Measurements from ENCODE around the gene CCDC90B. TPM values are rescaled to one million over a fixed set of nuclear protein-coding genes. Genes with fewer than 3 reads are reported as not detected.
A peak's percentile ranks its signal among the peaks of the same experiment; 100 is the strongest.

CCDC90B gene
- total RNA-seq, 1 donor from 2014 or later: 68.1 TPM

DNA sequence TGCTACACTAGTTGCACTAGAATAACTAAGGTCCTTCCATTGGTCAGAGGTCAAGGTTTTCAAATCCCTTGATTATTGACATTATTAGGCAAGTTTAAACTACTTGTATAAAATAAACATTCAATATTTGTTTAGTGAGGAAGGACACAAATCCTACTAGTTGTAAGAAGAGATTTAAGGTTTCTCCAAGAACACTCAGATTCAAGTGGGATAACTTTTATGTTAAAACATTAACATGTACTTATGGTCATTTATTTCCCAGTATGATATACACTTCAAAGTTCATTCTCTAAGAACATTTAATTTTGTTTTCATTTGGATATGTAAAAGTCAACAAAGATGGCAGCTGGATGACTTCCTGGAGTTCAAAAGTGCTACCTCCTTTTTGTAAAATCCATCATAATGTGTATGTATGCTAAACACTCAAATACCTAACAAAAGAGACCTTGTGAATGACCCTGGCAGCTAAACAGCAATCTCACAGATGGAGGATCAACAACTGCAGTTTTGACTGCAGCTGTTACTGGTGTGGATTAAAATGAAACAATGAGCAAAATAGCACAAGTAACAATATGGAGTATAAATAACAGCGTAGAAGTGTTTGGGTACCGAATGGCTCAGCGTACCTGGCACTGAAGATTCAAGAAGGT is 1.5 kb downstream of the CCDC90B start:
- peak overlapping the region; percentile 94 for H3K4me3 ChIP-seq (ENCODE audit: low read depth, low read length)
- no peaks in the 10 kb centered on the region for H3K27me3 ChIP-seq (ENCODE audit: control insufficient read depth, insufficient read depth, low read length)
- TF ChIP-seq, protein P1, sequence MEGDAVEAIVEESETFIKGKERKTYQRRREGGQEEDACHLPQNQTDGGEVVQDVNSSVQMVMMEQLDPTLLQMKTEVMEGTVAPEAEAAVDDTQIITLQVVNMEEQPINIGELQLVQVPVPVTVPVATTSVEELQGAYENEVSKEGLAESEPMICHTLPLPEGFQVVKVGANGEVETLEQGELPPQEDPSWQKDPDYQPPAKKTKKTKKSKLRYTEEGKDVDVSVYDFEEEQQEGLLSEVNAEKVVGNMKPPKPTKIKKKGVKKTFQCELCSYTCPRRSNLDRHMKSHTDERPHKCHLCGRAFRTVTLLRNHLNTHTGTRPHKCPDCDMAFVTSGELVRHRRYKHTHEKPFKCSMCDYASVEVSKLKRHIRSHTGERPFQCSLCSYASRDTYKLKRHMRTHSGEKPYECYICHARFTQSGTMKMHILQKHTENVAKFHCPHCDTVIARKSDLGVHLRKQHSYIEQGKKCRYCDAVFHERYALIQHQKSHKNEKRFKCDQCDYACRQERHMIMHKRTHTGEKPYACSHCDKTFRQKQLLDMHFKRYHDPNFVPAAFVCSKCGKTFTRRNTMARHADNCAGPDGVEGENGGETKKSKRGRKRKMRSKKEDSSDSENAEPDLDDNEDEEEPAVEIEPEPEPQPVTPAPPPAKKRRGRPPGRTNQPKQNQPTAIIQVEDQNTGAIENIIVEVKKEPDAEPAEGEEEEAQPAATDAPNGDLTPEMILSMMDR (IDR thresholded peaks at IDR 0.05; ENCODE audit: insufficient read depth, low read length, poor library complexity, severe bottlenecking): no peak
- H3K36me3 ChIP-seq (ENCODE audit: control insufficient read depth, insufficient read depth, low read length): no peaks in the 10 kb centered on the region
- DNase-seq (ENCODE audit: low read depth): no peak

DNA sequence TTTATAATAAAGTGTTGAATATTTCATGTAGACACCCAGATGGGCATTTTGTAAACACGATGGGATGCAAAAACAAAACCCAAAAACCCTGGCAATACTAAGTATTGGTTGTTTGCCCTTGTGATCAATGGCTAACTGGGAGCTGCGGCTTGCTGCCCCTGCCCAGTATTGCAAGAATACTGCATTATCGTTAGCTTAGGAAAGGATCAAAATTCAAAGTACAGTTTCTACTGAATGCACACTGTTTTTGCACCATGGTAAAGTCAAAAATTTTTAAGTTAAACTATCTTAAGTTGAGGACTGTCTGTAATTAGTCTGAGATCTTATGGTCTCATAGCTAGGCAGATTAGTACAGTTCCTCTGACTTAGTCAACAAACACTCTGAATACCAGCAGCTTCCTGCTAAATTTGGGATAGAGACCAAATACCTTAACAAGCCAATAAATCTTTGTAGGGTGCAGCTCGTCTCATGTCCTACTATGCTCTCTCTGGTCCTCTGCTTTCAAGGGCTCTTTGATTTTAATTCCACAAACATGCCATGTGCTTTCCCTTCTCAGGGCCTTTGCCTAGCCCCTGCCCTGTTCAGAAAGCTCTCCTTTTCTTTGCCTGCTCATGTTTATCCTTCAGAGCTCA is 4.0 kb downstream of the CCDC90B start:
- no peaks in the 10 kb centered on the region for H3K27me3 ChIP-seq (ENCODE audit: control insufficient read depth, insufficient read depth, low read length)
- H3K4me3 ChIP-seq (ENCODE audit: low read depth, low read length): no peak overlapping the region
- TF ChIP-seq, protein P1 (IDR thresholded peaks at IDR 0.05; ENCODE audit: insufficient read depth, low read length, poor library complexity, severe bottlenecking): no peak
- no peak for DNase-seq (ENCODE audit: low read depth)
- no peaks in the 10 kb centered on the region for H3K36me3 ChIP-seq (ENCODE audit: control insufficient read depth, insufficient read depth, low read length)

DNA sequence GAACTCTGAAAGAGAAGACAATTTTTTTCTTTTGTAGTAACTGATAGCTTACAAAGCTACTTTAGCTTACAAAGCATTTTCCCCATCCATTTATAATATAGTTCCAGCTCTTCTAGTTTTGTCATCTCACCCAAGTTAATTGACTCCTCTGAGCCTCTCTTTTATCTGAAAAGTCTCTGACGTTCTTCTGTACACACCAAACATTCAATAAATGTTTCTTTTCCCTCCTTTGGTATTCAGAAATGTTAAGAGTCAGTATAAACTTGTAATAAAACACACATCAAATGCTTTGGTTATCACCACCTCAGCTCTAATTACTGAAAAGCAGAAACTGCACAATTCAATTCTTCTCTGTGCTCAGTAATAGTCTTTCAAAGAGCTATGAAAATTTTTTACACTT is 5.9 kb downstream of the CCDC90B start:
- Histone ChIP-seq H3K36me3 (ENCODE audit: control insufficient read depth, insufficient read depth, low read length) (no peaks in the 10 kb centered on the region), H3K27me3 (ENCODE audit: control insufficient read depth, insufficient read depth, low read length) (no peaks in the 10 kb centered on the region), H3K4me3 (ENCODE audit: low read depth, low read length) (no peak overlapping the region)
- TF ChIP-seq, protein P1 (IDR thresholded peaks at IDR 0.05; ENCODE audit: insufficient read depth, low read length, poor library complexity, severe bottlenecking): no peak
- DNase-seq (ENCODE audit: low read depth): no peak

DNA sequence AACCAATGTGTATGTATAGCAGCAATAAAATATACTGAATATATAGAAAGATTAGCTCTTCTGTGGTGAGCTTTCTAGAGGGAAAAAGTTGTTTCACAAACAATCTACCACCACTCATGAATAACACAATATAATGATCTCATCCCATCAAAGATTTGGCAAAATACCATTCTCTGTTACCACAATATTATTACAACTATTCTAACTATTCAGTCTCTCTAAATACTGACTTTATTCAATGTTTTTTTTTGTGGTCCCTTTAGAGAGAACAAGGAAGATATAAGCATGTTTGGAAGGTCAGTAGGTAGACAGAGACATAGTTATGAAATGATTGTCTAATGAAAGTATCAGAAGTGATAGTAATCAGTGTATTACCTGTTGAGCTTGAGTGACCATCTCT is 7.8 kb downstream of the CCDC90B start:
- TF ChIP-seq, protein P1 (IDR thresholded peaks at IDR 0.05; ENCODE audit: insufficient read depth, low read length, poor library complexity, severe bottlenecking): no peak
- Histone ChIP-seq H3K27me3 (ENCODE audit: control insufficient read depth, insufficient read depth, low read length) (no peaks in the 10 kb centered on the region), H3K4me3 (ENCODE audit: low read depth, low read length) (no peak overlapping the region), H3K36me3 (ENCODE audit: control insufficient read depth, insufficient read depth, low read length) (no peaks in the 10 kb centered on the region)
- DNase-seq (ENCODE audit: low read depth): no peak

DNA sequence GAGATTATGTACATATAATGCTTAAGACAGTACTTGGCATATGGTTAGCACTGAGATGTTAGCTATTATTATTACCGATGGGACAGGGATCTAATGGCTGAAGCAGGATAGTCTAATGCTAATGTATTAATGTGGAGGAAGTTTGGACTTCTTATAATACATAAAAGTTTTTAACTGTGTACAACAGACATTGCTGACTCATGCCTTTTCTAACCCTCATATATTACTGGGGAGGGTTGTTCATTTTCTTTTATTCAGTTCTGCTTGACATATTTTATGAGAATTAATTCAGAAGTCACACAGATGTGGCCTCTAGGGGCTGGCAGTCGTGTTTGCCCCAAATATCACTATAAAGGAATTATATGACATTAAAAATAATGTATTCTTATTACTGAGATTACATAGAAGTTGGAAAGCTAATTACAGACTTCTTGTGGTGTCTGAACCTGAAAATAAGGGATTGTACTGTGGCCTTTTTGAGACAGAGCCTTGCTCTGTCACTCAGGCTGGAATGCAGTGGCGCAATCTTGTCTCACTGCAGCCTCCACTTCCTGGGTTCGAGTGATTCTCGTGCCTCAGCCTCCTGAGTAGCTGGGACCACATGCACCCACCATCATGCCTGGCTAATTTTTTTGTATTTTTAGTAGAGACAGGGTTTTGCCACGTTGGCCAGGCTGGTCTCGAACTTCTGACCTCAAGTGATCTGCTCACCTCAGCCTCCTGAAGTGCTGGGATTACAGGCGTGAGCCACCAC is 10.1 kb downstream of the CCDC90B start:
- Histone ChIP-seq H3K4me3 (ENCODE audit: low read depth, low read length) (no peak overlapping the region), H3K27me3 (ENCODE audit: control insufficient read depth, insufficient read depth, low read length) (no peaks in the 10 kb centered on the region), H3K36me3 (ENCODE audit: control insufficient read depth, insufficient read depth, low read length) (no peaks in the 10 kb centered on the region)
- TF ChIP-seq, protein P1 (IDR thresholded peaks at IDR 0.05; ENCODE audit: insufficient read depth, low read length, poor library complexity, severe bottlenecking): no peak
- no peak for DNase-seq (ENCODE audit: low read depth)

All from kidney epithelial cell (primary cell).